ENCODE results near the gene ABHD1.

GRCh38 chr2:27130396-27130795, 6.8 kb downstream of the ABHD1 start:
- TF ChIP-seq CTCF (IDR thresholded peaks at IDR 0.05) = no peak
- TF ChIP-seq POLR2A (IDR thresholded peaks at IDR 0.05) = no peak

All from adrenal gland (tissue), 5 donors.